ENCODE measurements around the gene MBIP.
"Not testable (repeated sequence)": the region's sequence is repeated elsewhere in the genome, so short reads cannot be mapped to it uniquely, and the experiment has no call there.

MBIP gene

GRCh38 chr14:36320200-36320896, at the start of gene MBIP:
Gene MBIP, minus strand, starts transcription at chr14:36320637. Its CDS starts 49 bp downstream, at chr14:36320588.
- peak; percentile 94 for DNase-seq (ENCODE audit: low read depth)

GRCh38 chr14:36367985-36368774, 47.7 kb upstream of the MBIP start:
- DNase-seq (ENCODE audit: low read depth): no peak

- DNase-seq (ENCODE audit: low read depth): no peak
Measured at GRCh38 chr14:36365766-36366165, 45.3 kb upstream of the MBIP start.

- peak; percentile 19 for DNase-seq (ENCODE audit: low read depth)
Measured at GRCh38 chr14:36363704-36364103, 43.3 kb upstream of the MBIP start.

- DNase-seq (ENCODE audit: low read depth): no peak
Measured at GRCh38 chr14:36362648-36363047, 42.2 kb upstream of the MBIP start.

GRCh38 chr14:36361210-36361853, 40.9 kb upstream of the MBIP start:
- no peak for DNase-seq (ENCODE audit: low read depth)

- DNase-seq (ENCODE audit: low read depth): no peak
Measured at GRCh38 chr14:36356862-36357261, 36.4 kb upstream of the MBIP start.

- DNase-seq (ENCODE audit: low read depth): no peak
Measured at GRCh38 chr14:36346052-36346451, 25.6 kb upstream of the MBIP start.

- DNase-seq (ENCODE audit: low read depth): no peak
Measured at GRCh38 chr14:36344211-36344610, 23.8 kb upstream of the MBIP start.

- DNase-seq (ENCODE audit: low read depth): not testable (repeated sequence)
Measured at GRCh38 chr14:36341811-36342210, 21.4 kb upstream of the MBIP start.

- DNase-seq (ENCODE audit: low read depth): no peak
Measured at GRCh38 chr14:36340276-36340890, 19.9 kb upstream of the MBIP start.

GRCh38 chr14:36339816-36340215, 19.4 kb upstream of the MBIP start:
- DNase-seq (ENCODE audit: low read depth): no peak

GRCh38 chr14:36333119-36333518, 12.7 kb upstream of the MBIP start:
- DNase-seq (ENCODE audit: low read depth): no peak

- DNase-seq (ENCODE audit: low read depth): not testable (repeated sequence)
Measured at GRCh38 chr14:36327573-36327972, 7.1 kb upstream of the MBIP start.

GRCh38 chr14:36325853-36326252, 5.4 kb upstream of the MBIP start:
- DNase-seq (ENCODE audit: low read depth): no peak

GRCh38 chr14:36324897-36325296, 4.5 kb upstream of the MBIP start:
- no peak for DNase-seq (ENCODE audit: low read depth)

GRCh38 chr14:36320897-36321381, 502 bp upstream of the MBIP start:
- DNase-seq (ENCODE audit: low read depth): no peak

GRCh38 chr14:36319899-36320199, 588 bp downstream of the MBIP start:
- DNase-seq (ENCODE audit: low read depth): no peak

- no peak for DNase-seq (ENCODE audit: low read depth)
Measured at GRCh38 chr14:36317650-36318049, 2.8 kb downstream of the MBIP start.

- no peak for DNase-seq (ENCODE audit: low read depth)
Measured at GRCh38 chr14:36316131-36316530, 4.3 kb downstream of the MBIP start.

- no peak for DNase-seq (ENCODE audit: low read depth)
Measured at GRCh38 chr14:36315159-36315853, 5.1 kb downstream of the MBIP start.

GRCh38 chr14:36313898-36314297, 6.5 kb downstream of the MBIP start:
- no peak for DNase-seq (ENCODE audit: low read depth)
